Astrocyte of the spinal cord (primary cell): ENCODE results near the gene ZNF800.

Source experiments
- DNase-seq: peaks from one replicate; pipeline ENCODE4 v3.0.0; 2011; ENCODE audit warnings: low read depth, low spot score
- H3K4me3 ChIP-seq: 2 replicates; pipeline ENCODE4 v1.5.1; 2011; ENCODE audit warnings: low read depth, mild to moderate bottlenecking, low read length, moderate library complexity
- CTCF ChIP-seq: IDR thresholded peaks from 2 replicates; pipeline ENCODE4 v1.5.1; 2012; ENCODE audit warnings: low read depth, mild to moderate bottlenecking, low read length, inconsistent platforms
- in situ Hi-C: cut with HindIII; loops from 2 replicates; pipeline ENCODE4 v1.10.0; 2017; ENCODE audit warnings: low sequenced_read_pairs

ZNF800 gene

GRCh38 chr7:127338122-127338521 lies 54.4 kb downstream of the ZNF800 start:
- no peak overlapping the region for H3K4me3 ChIP-seq
- in situ Hi-C loops, result no loop called here
- TF ChIP-seq CTCF, result no peak
- no peak for DNase-seq

GRCh38 chr7:127337581-127337980 lies 54.9 kb downstream of the ZNF800 start:
- no peak for TF ChIP-seq CTCF
- DNase-seq, result no peak
- in situ Hi-C loops, result no loop called here
- H3K4me3 ChIP-seq, result no peak overlapping the region

- in situ Hi-C loops, result no loop called here
- DNase-seq, result no peak
- no peak overlapping the region for H3K4me3 ChIP-seq
- no peak for TF ChIP-seq CTCF
Measured at GRCh38 chr7:127336458-127336857, 56.0 kb downstream of the ZNF800 start.

- no peak overlapping the region for H3K4me3 ChIP-seq
- TF ChIP-seq CTCF, result no peak
- no peak for DNase-seq
- in situ Hi-C loops, result no loop called here
Measured at GRCh38 chr7:127332880-127333279, 59.6 kb downstream of the ZNF800 start.

GRCh38 chr7:127330070-127330469 lies 62.4 kb downstream of the ZNF800 start:
- in situ Hi-C loops, result no loop called here
- TF ChIP-seq CTCF, result no peak
- no peak for DNase-seq
- no peak overlapping the region for H3K4me3 ChIP-seq

GRCh38 chr7:127322832-127323493 lies 69.5 kb downstream of the ZNF800 start:
- in situ Hi-C loops, result no loop called here
- no peak for TF ChIP-seq CTCF
- no peak for DNase-seq
- H3K4me3 ChIP-seq, result no peak overlapping the region
